Activated T-helper 17 cell treated with anti-CD3 and anti-CD28 coated beads, Interleukin-2, amount 50 U/mL, for 72 hours (primary cell): ENCODE data around the gene KCNJ3. TPM values are rescaled to one million over a fixed set of nuclear protein-coding genes. Genes with fewer than 3 reads are reported as not detected.

ENCODE experiments used
- ATAC-seq: fragments of 150-1000 bp; cut with Tn5 transposase; replicated peaks from 2 replicates; pipeline ENCODE4 v1.10.0; 2021; ENCODE audit warnings: mild to moderate bottlenecking, moderate library complexity
- H3K27ac Mint-ChIP-seq: one replicate; pipeline ENCODE4 v1.8.0; 2022; ENCODE audit warnings: mixed read lengths
- H3K27me3 Mint-ChIP-seq: one replicate; pipeline ENCODE4 v1.8.0; 2022; ENCODE audit warnings: mixed read lengths
- H3K36me3 Mint-ChIP-seq: one replicate; pipeline ENCODE4 v1.8.0; 2022; ENCODE audit warnings: low read depth, mild to moderate bottlenecking, mixed read lengths
- H3K4me1 Mint-ChIP-seq: one replicate; pipeline ENCODE4 v1.8.0; 2022; ENCODE audit warnings: mixed read lengths
- H3K4me3 Mint-ChIP-seq: one replicate; pipeline ENCODE4 v1.8.0; 2022; ENCODE audit warnings: mild to moderate bottlenecking, mixed read lengths
- H3K9me3 Mint-ChIP-seq: one replicate; pipeline ENCODE4 v1.8.0; 2022; ENCODE audit warnings: mixed read lengths
- total RNA-seq, 2 donors: library from RNA; stranded (reverse); gene quantifications; one replicate each; pipeline ENCODE4 v1.2.3, GENCODE V29; 2022

The KCNJ3 gene
- total RNA-seq, 2 donors from 2014 or later: not detected

- no peak for ATAC-seq
- Mint-ChIP-seq H3K36me3 (no peaks in the 10 kb centered on the region), H3K4me3 (no peak overlapping the region), H3K9me3 (peaks cover 4% of the 10 kb centered on the region), H3K27ac (no peak overlapping the region), H3K4me1 (peaks cover 5% of the 10 kb centered on the region), H3K27me3 (peaks cover 28% of the 10 kb centered on the region)
Observed at GRCh38 chr2:154696810-154697417, 1.6 kb upstream of the KCNJ3 start.

- H3K4me3 Mint-ChIP-seq: no peak overlapping the region
- ATAC-seq: no peak
- H3K27ac Mint-ChIP-seq: no peak overlapping the region
- H3K36me3 Mint-ChIP-seq: no peaks in the 10 kb centered on the region
- peaks cover 4% of the 10 kb centered on the region for H3K9me3 Mint-ChIP-seq
- H3K27me3 Mint-ChIP-seq: peaks cover 28% of the 10 kb centered on the region
- H3K4me1 Mint-ChIP-seq: peaks cover 5% of the 10 kb centered on the region
Observed at GRCh38 chr2:154697418-154698252, 860 bp upstream of the KCNJ3 start.

GRCh38 chr2:154698721-154699574 is 453 bp downstream of the KCNJ3 start:
- no peak overlapping the region for H3K4me3 Mint-ChIP-seq
- no peak overlapping the region for H3K27ac Mint-ChIP-seq
- ATAC-seq: no peak
- peaks cover 28% of the 10 kb centered on the region for H3K27me3 Mint-ChIP-seq
- H3K9me3 Mint-ChIP-seq: peaks cover 4% of the 10 kb centered on the region
- H3K4me1 Mint-ChIP-seq: peaks cover 5% of the 10 kb centered on the region
- H3K36me3 Mint-ChIP-seq: no peaks in the 10 kb centered on the region

GRCh38 chr2:154699575-154699930 is 1.1 kb downstream of the KCNJ3 start:
- Mint-ChIP-seq H3K36me3 (no peaks in the 10 kb centered on the region), H3K4me3 (no peak overlapping the region), H3K27me3 (peaks cover 28% of the 10 kb centered on the region), H3K4me1 (peaks cover 5% of the 10 kb centered on the region), H3K27ac (no peak overlapping the region), H3K9me3 (peaks cover 4% of the 10 kb centered on the region)
- ATAC-seq: no peak

GRCh38 chr2:154700136-154700535 is 1.6 kb downstream of the KCNJ3 start:
- Mint-ChIP-seq H3K27me3 (peaks cover 28% of the 10 kb centered on the region), H3K27ac (no peak overlapping the region), H3K4me3 (no peak overlapping the region), H3K36me3 (no peaks in the 10 kb centered on the region), H3K9me3 (peaks cover 4% of the 10 kb centered on the region), H3K4me1 (peaks cover 5% of the 10 kb centered on the region)
- no peak for ATAC-seq

- Mint-ChIP-seq H3K4me3 (no peak overlapping the region), H3K27ac (no peak overlapping the region), H3K9me3 (no peaks in the 10 kb centered on the region), H3K4me1 (no peaks in the 10 kb centered on the region), H3K27me3 (peaks cover 3% of the 10 kb centered on the region), H3K36me3 (no peaks in the 10 kb centered on the region)
- ATAC-seq: no peak
Observed at GRCh38 chr2:154704991-154705390, 6.5 kb downstream of the KCNJ3 start.

- no peak overlapping the region for H3K27ac Mint-ChIP-seq
- H3K4me1 Mint-ChIP-seq: no peaks in the 10 kb centered on the region
- H3K4me3 Mint-ChIP-seq: no peak overlapping the region
- no peaks in the 10 kb centered on the region for H3K36me3 Mint-ChIP-seq
- no peaks in the 10 kb centered on the region for H3K27me3 Mint-ChIP-seq
- ATAC-seq: no peak
- H3K9me3 Mint-ChIP-seq: no peaks in the 10 kb centered on the region
Observed at GRCh38 chr2:154706660-154707059, 8.2 kb downstream of the KCNJ3 start.

- no peak overlapping the region for H3K27ac Mint-ChIP-seq
- no peak for ATAC-seq
- no peaks in the 10 kb centered on the region for H3K9me3 Mint-ChIP-seq
- H3K36me3 Mint-ChIP-seq: no peaks in the 10 kb centered on the region
- no peaks in the 10 kb centered on the region for H3K27me3 Mint-ChIP-seq
- H3K4me3 Mint-ChIP-seq: no peak overlapping the region
- H3K4me1 Mint-ChIP-seq: no peaks in the 10 kb centered on the region
Observed at GRCh38 chr2:154707994-154708575, 9.6 kb downstream of the KCNJ3 start.

- no peaks in the 10 kb centered on the region for H3K36me3 Mint-ChIP-seq
- H3K27ac Mint-ChIP-seq: no peak overlapping the region
- H3K4me3 Mint-ChIP-seq: no peak overlapping the region
- peaks cover 8% of the 10 kb centered on the region for H3K9me3 Mint-ChIP-seq
- no peaks in the 10 kb centered on the region for H3K27me3 Mint-ChIP-seq
- H3K4me1 Mint-ChIP-seq: no peaks in the 10 kb centered on the region
- no peak for ATAC-seq
Observed at GRCh38 chr2:154709215-154709614, 10.7 kb downstream of the KCNJ3 start.

GRCh38 chr2:154710078-154710477 is 11.6 kb downstream of the KCNJ3 start:
- H3K9me3 Mint-ChIP-seq: peaks cover 8% of the 10 kb centered on the region

GRCh38 chr2:154710685-154711084 is 12.2 kb downstream of the KCNJ3 start:
- H3K9me3 Mint-ChIP-seq: peaks cover 8% of the 10 kb centered on the region
- no peak for ATAC-seq
- H3K4me3 Mint-ChIP-seq: no peak overlapping the region
- H3K27me3 Mint-ChIP-seq: no peaks in the 10 kb centered on the region
- H3K4me1 Mint-ChIP-seq: no peaks in the 10 kb centered on the region
- H3K27ac Mint-ChIP-seq: no peak overlapping the region
- H3K36me3 Mint-ChIP-seq: no peaks in the 10 kb centered on the region

More at GRCh38 chr2:154710078-154710477, 11.6 kb downstream of the KCNJ3 start:
- Mint-ChIP-seq H3K27ac (no peak overlapping the region), H3K4me3 (no peak overlapping the region), H3K4me1 (no peaks in the 10 kb centered on the region), H3K27me3 (no peaks in the 10 kb centered on the region), H3K36me3 (no peaks in the 10 kb centered on the region)
- no peak for ATAC-seq

- Mint-ChIP-seq H3K4me1 (no peaks in the 10 kb centered on the region), H3K27me3 (no peaks in the 10 kb centered on the region), H3K9me3 (peaks cover 8% of the 10 kb centered on the region), H3K4me3 (no peak overlapping the region), H3K27ac (no peak overlapping the region), H3K36me3 (no peaks in the 10 kb centered on the region)
- ATAC-seq: no peak
Observed at GRCh38 chr2:154713675-154714074, 15.2 kb downstream of the KCNJ3 start.

- Mint-ChIP-seq H3K4me3 (no peak overlapping the region), H3K27me3 (no peaks in the 10 kb centered on the region), H3K9me3 (no peaks in the 10 kb centered on the region), H3K27ac (no peak overlapping the region), H3K36me3 (no peaks in the 10 kb centered on the region), H3K4me1 (no peaks in the 10 kb centered on the region)
- ATAC-seq: no peak
Observed at GRCh38 chr2:154720651-154721050, 22.2 kb downstream of the KCNJ3 start.

- H3K9me3 Mint-ChIP-seq: no peaks in the 10 kb centered on the region
- ATAC-seq: no peak
- H3K4me1 Mint-ChIP-seq: no peaks in the 10 kb centered on the region
- no peaks in the 10 kb centered on the region for H3K27me3 Mint-ChIP-seq
- H3K36me3 Mint-ChIP-seq: no peaks in the 10 kb centered on the region
- no peak overlapping the region for H3K4me3 Mint-ChIP-seq
- H3K27ac Mint-ChIP-seq: no peak overlapping the region
Observed at GRCh38 chr2:154724194-154724797, 25.8 kb downstream of the KCNJ3 start.
